DMS53 treated with DMSO at 0.1 percent for 48 hours (cell line): ENCODE results near the gene KIAA0040.

Experiments
- DNase-seq: peaks from one replicate; lab custom pipeline; 2025; ENCODE audit not compliant: unreplicated experiment; lab: John Stamatoyannopoulos, UW

The KIAA0040 gene

DNA sequence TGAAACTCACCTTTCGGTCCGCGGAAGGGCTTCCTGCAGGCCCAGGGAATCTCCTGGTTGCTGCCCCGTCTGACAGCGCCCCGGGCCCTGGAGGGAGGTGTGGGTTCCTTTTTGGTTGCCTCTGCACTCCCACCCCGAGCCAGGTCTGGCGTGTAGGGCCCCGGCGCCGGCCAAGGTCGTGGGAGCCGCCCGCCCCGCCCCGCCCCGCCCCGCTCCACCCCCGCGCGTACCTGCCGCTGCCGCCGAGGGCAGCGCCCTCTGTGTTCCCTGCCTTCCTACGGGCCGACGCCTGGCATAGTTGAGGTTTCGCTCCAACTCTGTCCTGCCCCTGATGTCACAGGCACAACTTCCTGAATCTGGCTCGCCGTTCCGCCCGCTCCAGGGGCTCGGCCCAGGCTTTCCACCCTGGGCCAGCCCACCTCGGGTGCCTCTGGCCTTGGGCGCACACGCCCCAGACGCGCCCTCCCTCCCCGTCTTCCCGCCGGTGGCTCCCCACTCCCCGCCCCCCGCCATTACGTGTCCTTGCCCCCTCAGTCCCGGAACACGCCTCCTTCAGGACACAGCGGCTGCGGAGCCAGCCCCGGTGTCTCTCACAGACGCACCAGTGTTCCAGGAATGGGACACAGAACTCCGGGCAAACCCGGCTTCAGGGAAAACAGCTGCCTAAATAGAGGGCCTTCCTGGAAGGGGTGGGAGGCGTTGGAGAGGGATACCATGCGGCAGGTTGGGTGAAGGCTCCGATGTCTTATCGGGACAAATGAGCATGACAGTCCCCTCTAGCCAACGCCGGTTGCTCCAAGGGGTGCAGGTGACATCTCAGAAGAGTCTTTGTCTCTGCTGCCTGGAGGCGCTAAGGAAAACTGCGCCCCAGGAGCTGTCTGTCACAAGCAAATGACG, at the start of gene KIAA0040:
KIAA0040 (minus strand) TSS at position 147 of the 897 bp plus-strand sequence. CDS start 31,763 bp downstream, outside the sequence.
- peak; percentile 73 for DNase-seq

DNA sequence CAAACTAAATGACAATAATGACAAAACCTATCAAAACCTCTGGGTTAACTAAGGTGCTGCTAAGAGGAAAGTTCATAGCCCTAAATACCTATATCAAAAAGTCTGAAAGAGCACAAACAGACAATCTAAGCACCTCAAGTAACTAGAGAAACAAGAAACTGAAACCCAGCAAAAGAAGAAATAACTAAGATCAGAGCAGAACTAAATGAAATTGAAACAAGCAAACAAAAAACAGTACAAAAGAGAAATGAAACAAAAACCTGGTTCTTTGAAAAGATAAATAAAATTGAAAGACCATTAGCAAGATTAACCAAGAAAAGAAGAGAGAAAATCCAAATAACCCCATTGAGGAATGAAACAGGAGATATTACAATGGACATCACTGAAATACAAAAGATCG, 44.8 kb upstream of the KIAA0040 start:
- DNase-seq: no peak

DNA sequence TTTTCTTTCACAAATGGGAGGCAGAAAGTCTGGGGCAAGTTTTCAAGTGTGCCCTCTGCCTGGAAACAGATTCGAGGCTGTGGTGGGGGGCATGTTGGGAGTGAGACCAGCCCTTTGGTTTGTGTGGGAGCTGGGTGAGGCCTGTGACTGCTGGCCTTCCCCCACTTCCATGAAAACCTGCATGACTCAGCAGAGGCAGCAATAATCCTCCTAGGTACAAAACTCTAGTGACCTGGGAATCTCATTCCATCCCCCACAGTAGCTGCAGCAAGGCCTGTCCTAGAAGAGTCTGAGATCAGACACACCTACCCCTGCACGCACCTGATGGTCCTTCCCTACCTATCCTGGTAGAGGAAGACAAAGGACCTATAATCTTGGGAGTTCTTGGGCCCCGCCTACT, 42.1 kb upstream of the KIAA0040 start:
- DNase-seq: no peak

DNA sequence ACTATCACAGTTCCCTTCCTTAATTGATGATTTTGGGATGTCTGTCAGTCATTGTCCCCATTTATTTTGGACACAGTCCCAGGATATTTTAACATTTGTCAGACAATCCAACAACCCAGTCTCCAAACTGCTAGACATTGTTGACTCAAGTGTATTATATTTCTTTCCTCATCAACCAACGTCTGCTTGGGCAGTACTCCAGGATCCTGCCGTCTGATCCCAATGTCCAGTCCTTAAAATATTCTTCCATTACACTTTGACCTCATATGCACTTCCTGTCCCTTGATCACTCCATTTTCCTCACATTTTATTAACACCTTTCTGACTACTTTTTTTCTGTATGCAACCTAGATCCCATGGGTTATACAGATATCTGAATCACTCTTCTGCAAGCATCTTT, 39.8 kb upstream of the KIAA0040 start:
- DNase-seq: no peak

DNA sequence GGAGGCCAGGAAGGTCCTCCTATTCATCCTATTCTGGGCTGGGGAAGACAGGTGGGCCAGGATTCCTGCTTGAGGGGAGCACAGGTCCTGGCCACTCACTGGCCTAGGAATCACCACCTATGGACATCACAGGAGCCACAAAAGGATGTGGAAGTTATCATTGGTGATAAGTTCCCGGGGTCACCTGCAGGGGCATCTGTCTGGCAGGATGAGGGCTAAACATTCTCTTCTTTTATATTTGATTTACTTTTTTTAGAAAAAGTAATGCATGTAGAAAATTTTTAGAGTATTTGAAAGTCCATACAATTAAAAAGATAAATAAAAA, 33.2 kb upstream of the KIAA0040 start:
- DNase-seq: no peak

DNA sequence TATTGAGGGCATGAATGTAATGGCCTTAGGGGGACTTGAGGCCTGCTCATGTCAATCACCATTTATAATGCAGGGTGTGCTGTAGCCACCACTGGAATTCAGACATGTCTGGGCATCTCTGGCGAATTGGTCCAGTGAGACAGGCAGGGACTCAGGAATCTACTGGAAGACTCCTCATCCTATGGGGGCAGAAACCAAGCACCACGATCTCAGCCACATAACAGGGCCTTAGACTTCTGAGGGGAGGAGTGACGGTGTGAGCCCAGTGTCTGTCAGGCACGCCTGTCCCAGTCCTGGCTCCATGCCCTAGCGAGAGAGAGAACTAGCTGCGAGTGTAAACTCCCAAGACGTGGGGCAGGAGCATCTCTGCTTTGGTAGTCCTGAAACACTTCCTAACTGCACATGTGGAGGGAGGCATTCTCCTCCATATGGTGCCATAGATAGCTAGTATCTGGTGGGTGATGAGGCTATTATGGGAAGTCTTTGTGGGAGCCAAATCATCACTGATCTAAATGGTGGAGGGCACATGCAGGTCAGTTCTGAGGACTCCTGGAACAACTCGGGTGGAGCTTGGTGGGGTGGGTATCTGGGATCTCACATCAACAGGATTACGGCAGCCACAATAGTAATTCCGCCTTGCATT, 29.8 kb upstream of the KIAA0040 start:
- no peak for DNase-seq

DNA sequence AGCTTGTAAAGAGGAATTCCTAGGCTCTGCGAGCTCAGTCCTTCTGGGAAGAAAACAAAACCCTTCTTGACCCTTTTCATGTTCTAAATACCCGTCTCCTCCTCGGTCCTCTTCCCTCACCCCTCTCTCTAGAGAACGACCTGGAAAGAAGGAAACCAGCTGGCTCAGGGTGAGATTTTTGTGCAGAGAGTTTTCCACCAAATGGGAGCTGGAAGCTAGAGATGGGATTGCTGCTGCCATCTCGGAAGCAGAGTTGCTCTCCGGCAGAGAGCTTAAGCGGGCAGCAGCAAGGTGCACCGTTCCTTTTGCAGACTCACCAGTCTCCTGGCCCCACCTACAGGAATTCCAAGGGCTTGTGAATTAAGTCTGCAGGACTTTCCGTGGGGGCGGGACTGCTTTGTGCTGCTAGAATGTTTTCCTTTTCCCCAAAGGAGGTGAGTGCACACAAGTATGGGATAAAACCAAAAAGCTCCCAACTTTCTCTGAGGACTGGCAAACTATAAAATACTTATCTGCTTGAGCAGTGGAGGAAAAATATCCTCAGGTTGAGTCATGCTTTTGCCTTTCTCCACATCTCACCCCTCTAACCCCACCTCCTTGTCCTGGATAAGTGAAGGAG, 29.1 kb upstream of the KIAA0040 start:
- DNase-seq: no peak

DNA sequence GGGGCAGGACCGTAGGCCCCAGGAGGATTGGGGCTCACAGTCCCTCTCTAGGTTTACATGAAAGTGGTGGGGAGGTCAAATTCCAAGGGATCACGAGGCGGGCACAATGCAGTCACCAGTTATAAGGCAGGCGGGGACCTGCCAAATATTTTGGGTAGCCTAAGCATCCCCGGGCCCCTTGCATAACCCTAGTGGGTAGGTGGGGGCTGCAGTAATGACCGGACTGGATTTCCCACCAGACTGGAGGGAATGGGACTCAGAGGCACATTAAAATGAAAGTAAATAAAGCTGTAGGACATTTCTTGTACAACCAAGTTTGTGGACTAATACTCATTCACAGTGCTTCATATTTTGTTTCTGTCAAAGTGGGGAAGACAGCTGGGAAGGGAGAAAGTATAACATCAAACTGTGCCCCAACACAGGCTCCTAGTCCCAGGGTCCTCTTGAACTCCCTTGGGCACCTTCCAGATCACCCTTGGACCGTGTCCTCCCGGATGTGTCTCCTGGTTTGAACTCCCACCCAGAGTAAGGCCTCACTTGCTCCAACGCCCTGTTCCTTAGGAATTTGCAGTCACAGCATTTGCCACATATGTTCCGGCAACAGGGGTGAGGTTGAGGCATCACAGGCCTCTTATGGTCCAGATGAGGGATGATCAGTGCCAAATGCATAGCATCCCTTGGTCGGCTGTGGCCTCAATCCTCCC, 28.4 kb upstream of the KIAA0040 start:
- no peak for DNase-seq

DNA sequence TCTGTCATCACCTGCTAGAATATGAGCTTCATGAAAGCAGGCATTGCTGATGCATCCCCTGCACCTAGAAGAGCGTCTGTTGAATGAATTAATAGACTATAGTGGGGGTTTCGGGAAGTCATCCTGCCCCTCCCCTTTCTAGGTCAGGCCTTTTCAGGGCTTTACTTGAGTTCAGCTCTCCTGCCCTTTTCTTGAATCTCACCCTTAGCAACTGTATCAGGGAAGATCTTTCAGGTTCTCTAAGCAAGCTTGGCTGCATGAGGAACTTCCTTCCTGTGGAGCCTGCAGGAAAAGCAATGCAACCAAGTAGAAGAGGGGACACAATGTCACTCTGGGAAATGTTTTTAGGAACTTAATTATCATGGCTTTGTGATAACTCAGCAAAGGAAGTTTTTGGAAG, 27.2 kb upstream of the KIAA0040 start:
- no peak for DNase-seq

DNA sequence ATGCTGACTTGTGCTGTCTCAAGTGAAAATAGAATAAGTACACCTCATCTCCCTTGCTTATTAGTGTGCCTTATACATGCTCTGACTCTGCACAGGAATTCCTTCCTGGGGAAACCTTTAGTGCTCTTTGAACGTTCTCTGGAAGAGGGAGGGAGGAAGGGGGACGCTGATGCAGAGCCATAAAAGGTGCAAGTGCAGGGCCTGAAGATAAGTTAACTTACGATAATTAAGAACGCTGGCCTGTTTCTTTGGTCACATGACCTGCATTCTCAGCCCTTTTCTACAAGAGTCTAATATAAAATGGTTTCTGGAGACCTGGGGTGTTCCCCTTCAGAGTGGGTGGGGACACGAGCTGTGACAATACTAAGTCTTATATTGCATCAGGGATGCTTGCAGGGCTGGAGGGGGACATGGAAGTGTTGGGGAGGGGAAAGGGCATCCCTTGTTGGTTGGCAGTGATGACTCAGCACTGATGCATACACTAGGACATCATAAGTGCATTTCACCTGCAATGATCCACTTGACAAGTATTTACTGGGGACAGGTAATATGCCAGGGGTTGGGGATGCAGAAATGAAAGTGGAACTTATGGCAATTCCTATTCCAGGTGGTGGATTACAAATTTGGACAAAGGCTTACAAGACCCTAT, 26.3 kb upstream of the KIAA0040 start:
- peak; percentile 22 for DNase-seq

DNA sequence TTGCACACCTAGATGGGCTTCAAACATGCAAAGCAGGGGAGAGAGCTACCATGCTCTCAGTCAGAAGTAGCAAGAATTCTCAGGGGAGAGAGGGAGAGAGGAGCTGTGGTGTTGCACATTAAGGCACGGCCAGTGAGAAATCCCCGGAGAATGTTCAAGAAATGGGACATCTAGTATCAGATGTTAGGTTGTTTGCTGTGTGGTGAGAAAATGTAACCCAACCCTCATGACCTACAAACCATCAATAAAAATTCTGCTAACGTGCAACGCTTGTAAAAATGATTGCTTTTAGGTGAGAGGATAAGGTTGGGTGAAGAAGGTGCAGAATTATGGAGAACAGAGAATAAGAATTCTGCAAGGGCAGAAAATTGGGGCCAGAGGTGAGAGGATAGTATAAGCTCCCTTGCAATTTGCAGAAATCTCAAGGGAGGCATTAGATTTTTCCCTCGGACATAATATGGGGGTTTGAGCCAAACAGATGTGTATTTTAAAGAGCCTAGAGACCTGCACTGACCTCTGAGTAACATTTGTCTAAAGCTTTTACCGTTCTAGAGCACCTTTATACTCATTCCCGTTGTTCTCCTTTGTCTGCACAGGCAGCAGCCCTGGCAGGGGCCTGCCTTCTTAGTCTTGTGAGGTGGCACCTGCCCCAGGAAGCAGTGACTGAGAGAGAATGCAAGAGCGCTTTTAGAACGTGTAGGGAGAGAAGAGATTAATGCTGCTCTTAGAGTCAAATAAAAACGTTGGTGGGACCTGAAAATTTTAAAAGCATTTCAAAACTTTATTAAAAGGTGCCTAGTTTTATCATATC, 25.4 kb upstream of the KIAA0040 start:
- no peak for DNase-seq

DNA sequence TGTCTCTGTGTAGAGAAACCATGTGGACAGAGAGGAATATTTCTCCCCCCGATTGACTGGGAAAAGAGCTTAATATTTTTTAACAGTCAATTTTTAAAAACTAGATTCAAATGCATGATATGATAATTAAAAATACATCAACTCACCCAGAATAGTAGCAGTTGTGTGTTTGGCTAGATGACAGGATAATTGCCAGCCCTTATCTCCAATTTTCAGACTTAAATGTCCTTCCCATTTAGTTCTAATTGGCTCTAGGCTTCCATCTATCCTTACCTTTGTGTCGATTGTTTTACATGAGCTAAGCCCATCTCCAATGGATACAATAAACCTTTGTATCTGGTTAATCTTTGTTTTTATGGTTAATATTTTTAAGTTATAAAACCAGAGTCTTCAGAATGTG, 23.9 kb upstream of the KIAA0040 start:
- DNase-seq: no peak

DNA sequence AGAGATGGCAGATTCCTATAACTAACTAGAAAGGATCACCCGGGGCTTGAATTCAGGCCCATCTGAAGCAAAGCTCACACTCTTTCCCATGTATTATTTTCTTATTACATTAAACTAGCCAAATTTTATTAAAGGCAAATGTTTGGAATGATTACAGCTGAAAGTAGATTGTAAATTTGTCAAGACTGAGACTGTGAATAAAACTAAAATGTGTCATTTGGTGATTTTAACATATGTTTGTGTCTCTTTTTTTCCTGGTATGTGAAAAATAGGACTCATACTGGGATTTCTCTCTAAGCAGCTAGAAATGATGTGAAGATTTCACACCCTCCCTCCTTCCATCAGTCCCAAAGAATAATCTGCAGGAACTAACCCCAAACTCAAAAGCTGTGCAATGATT, 19.1 kb upstream of the KIAA0040 start:
- no peak for DNase-seq

DNA sequence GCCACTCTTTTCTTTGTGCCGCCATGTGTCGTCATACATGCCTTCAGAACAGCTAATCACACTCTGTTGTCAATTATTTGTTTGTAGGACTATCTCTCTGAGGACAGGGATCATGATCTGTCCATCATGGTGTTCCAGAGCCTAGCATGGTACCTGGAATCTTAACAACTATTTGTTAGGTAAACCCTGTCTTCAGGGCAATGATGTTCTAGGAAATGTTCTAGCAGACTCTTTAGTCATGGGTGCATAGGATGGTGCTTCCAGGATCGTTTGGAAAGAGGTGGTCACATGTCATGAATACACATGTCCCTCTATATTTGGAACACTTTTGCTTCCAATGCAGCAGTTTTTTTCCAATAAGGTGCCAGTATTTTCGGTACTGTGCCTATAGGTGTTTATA, 18.2 kb upstream of the KIAA0040 start:
- no peak for DNase-seq

DNA sequence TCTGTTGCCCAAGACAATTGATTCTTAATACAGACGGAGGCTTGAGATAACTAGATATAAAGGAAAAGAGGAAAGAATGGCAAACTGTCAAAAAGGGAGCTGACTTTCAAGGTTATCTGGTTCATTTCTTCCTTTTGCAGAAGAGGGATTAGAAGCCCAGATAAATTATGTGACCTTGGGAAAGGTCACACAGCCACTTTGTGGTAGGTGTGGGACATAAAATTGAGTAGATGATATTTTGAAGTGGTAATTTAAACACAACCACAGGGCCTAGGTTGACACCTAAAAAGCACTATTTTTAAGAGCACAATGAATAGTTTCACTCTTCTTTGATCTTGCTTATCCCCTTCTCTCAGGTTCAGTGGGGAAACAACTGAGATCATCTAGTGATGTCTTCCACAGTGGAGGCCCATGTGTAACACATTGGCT, 16.9 kb upstream of the KIAA0040 start:
- no peak for DNase-seq

DNA sequence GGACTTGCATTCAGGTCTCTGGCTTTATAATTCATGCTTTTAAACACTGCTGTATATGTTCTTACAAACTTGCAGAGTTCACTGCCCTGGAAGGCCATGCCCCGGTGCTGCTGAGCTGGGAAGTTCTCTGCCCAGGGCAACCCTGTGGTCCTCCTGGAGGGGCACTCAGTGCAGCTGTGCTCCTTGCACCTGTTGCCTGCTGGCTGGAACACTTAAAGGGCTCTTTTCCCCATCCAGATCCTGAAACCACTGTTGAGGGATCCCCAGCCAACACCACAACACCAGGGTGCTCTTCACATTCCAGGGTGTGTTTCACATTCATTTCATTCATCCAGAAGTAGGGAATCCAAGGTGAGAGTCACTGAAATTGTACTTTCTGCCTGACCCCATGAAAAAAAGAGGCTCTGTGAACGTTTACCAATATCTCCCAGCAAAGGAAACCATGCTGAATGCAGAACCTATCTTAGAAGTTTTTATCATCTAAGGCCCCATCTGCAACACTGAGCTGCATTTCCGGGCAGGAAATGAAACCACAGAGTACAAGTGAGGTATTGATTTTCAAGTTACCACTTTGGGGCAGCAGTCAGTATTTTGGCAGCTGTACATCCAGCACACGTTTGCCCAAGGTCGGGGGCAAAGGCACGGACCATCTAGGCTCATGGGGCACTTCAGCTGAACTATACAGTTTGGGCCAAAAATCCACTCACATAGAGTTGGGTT, 16.4 kb upstream of the KIAA0040 start:
- no peak for DNase-seq

DNA sequence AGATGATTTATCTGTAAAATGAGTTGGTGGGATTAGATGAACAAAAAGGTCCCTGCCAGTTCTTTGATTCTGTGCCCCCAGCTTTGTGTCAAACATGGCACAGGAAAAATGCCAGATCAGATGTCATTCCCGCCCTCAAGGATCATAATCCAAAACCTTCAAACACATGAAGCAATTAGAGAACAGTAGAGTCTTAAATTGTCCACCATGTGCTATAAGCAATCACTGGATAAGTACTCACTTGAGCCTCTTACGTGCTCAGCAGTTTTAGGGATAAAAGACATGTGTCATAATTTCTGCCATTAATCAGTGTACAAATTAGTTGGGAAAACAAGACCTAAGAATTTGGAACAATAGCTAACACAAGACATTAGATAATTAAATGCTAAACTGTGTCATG, 15.4 kb upstream of the KIAA0040 start:
- DNase-seq: no peak

DNA sequence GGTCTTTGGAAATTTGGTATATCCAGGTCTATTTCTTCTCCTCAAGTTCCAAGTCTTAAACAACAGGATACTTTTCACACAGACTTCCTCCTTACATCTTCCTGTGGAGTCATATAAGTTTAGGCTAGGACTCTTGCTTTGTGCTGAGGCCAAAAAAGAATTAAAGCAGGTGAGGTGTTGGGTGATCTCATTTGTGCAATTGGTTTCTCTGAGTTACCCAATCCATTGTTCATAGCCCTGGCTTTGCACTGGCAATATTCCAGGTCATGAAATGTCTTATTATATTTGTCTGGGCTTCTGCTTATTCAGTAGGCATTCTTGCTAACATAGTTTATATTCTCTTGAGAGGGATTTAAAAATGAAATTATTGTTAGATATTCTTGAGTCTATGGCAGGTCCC, 14.1 kb upstream of the KIAA0040 start:
- DNase-seq: no peak

DNA sequence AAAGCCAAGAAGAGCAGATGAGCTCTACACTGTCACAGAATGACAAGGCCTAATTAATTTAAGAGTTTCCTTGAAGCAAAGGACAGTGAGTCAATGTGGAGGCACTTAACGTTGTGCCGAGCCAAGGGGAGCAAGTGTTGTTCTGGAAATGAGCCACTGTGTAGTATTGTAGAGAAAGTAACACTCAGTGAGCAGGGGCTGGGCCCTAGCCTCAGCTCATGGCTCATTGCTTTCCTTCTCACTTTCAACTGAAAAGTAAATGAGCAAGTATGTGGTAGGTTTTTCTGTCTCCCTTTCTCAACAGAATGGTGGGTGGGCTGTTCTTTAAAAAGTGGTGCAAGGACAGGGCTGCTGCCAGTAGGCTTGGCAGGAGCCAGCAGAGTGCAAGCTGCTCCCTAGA, 11.8 kb upstream of the KIAA0040 start:
- DNase-seq: no peak
